ENCODE results near the gene DUOX2.

Gene DUOX2

DNA sequence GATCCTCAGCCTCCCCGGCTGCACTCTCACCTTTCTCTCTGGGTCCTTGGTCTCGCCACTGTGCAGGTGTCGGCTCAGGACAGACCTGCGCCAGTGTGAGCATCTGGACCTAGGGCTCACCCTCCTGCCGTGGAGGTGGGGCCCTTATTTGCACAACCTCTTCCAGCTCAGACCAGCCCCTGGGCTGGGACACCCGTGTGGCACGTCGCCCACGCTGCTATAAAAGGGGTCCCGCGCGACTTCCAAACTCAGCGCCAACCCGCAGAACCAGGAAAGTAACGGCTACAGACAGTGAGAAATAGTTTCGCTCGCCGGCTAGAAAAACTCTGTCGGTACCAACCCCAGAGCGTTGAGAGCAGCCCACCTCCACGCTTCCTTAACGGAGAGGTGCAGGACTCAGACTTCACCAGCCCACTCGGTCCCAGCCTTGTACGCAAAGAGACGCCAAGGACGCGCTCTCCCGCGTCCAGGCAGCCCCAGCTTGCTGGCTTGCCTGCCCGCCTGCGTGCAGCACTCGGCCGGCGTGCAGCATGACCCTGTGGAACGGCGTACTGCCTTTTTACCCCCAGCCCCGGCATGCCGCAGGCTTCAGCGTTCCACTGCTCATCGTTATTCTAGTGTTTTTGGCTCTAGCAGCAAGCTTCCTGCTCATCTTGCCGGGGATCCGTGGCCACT lies at the start of gene DUOX2, which contains the start of gene DUOXA2:
TSS of gene DUOX2 (minus strand) at position 97 of the 675 bp plus-strand sequence. CDS start 761 bp downstream, outside the sequence.
TSS of gene DUOXA2 (plus strand) at position 251 of the 675 bp plus-strand sequence. CDS start at position 531, 280 bp downstream.
- Mint-ChIP-seq H3K36me3 (no peaks in the 10 kb centered on the region), H3K4me3 (peak within 1 kb of the TSS; percentile 72), H3K4me1 (ENCODE audit: low read depth) (peaks cover 39% of the 10 kb centered on the region), H3K27ac (no peak within 1 kb of the TSS), H3K27me3 (peaks cover 51% of the 10 kb centered on the region), H3K9me3 (ENCODE audit: low read depth) (no peaks in the 10 kb centered on the region)

DNA sequence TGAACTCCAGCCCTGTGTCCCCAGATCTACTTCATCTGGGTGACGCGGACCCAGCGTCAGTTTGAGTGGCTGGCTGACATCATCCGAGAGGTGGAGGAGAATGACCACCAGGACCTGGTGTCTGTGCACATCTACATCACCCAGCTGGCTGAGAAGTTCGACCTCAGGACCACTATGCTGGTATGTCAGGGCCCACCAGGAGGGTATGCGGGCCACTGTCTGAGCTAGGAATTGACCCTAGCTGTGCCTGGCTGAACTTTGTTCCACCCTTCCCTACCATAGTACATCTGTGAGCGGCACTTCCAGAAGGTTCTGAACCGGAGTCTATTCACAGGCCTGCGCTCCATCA lies 49.5 kb upstream of the DUOX2 start:
- Mint-ChIP-seq H3K27me3 (no peaks in the 10 kb centered on the region), H3K4me1 (ENCODE audit: low read depth) (peaks cover 7% of the 10 kb centered on the region), H3K4me3 (no peak overlapping the region), H3K27ac (peak overlapping the region; percentile 34), H3K9me3 (ENCODE audit: low read depth) (no peaks in the 10 kb centered on the region), H3K36me3 (no peaks in the 10 kb centered on the region)

DNA sequence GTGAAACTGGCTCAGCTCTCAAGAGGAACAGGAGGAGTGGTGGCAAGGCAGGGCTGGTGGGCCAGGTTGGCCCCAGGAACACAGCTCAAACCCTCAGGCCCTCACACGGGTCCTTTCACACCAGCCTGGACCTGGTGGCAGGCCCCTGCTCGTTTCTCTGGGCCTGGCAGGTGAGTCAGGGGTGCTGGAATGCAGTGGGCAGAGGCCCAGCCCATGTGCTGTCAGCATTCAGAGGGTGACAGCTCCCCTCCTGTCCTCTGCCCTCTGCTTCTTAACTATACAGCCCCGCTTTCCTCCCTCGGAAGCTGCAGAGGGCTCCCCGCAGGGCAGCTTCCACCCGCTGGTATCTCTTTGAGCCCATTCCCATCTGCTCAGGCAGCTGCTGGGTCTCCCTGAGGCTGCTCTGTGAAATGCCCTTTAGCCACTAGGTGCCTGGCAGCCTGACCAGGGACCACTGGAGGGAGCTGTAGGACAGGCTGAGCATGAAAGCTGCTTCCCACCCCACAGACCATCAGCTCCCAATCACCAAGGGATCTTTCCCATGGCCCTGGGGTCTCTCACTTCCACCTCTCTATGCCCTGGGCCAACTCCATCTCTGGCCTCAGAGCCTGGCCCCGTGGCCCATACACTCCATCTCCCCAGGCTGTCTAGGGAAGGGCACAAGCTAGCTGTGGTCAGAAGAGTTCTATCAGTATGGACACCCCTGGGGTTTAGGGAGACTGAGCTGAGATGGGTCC lies 49.0 kb upstream of the DUOX2 start:
- H3K4me1 Mint-ChIP-seq (ENCODE audit: low read depth): peaks cover 9% of the 10 kb centered on the region

DNA sequence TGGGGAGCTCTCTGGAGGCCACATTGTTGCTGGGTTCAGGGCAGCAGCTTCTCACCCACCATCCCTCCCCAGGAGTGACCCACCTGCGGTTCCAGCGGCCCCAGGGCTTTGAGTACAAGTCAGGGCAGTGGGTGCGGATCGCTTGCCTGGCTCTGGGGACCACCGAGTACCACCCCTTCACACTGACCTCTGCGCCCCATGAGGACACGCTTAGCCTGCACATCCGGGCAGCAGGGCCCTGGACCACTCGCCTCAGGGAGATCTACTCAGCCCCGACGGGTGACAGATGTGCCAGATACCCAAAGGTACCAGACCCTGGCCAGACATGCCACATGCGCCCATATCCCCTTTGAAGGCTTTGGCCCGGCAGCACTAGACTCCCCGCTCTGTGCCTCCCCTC lies 47.7 kb upstream of the DUOX2 start:
- no peaks in the 10 kb centered on the region for H3K36me3 Mint-ChIP-seq
- no peaks in the 10 kb centered on the region for H3K9me3 Mint-ChIP-seq (ENCODE audit: low read depth)
- peaks cover 9% of the 10 kb centered on the region for H3K4me1 Mint-ChIP-seq (ENCODE audit: low read depth)
- no peak overlapping the region for H3K27ac Mint-ChIP-seq
- no peaks in the 10 kb centered on the region for H3K27me3 Mint-ChIP-seq
- no peak overlapping the region for H3K4me3 Mint-ChIP-seq

More for the DNA sequence above, 49.0 kb upstream of the DUOX2 start:
- Mint-ChIP-seq H3K27ac (no peak overlapping the region), H3K27me3 (no peaks in the 10 kb centered on the region), H3K36me3 (no peaks in the 10 kb centered on the region), H3K4me3 (no peak overlapping the region), H3K9me3 (ENCODE audit: low read depth) (no peaks in the 10 kb centered on the region)

DNA sequence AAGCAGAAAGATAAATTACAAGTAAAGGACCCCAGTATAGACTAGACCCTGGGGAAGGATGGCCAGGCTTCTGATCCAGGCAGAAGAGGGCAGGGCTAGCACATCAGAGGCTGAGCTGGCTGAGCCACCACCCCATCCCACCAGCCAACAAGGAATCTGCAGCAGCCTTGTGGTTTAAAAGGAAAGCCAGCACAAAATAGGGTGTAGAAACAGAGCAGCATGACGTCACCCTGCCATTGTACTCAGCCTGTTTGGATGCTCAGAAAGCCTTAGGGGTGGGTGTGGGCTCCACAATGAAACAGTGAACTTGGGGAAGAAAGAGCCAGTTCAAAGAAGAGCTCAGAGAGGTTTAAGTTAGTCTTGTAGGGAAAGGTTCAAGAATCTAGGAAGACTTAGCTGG lies 44.0 kb upstream of the DUOX2 start:
- H3K4me3 Mint-ChIP-seq: no peak overlapping the region

DNA sequence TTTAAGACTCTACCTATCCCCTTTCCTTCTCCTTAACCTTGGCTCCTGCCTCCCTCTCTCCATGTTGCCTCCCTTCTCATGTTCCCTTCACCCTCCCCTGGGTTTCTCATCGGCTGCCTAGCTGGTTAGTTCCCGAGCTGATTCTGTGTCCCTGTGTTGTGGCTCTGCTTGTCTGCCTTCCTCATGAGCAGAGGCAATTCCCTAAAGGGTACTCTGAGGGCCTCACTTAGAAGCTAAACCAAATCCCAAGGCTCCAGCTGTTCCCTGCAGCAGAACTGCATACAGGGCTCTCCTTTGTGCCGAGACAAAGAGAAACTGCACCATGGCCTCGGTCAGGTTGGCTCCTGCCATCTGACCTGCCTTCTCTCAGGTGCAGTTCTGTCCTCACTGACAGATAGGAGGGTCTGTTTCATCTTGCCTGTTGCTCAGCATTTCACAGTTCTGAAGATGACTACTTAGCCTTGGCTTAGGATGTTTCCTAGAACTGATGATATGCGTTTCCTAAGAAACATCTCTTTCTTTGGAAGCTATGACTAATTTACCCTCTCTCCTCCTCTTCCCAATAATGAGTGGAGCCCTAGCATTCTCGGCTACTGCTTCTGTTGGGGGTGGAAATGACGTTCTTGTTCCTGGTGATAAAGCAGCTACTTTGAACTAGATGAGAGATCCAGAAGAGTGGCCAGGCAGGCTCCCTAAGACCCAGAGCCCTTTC lies 42.9 kb upstream of the DUOX2 start:
- no peak overlapping the region for H3K27ac Mint-ChIP-seq
- H3K4me3 Mint-ChIP-seq: no peak overlapping the region
- no peaks in the 10 kb centered on the region for H3K36me3 Mint-ChIP-seq
- H3K9me3 Mint-ChIP-seq (ENCODE audit: low read depth): no peaks in the 10 kb centered on the region
- H3K4me1 Mint-ChIP-seq (ENCODE audit: low read depth): peaks cover 4% of the 10 kb centered on the region
- H3K27me3 Mint-ChIP-seq: no peaks in the 10 kb centered on the region

More for the DNA sequence above, 44.0 kb upstream of the DUOX2 start:
- Mint-ChIP-seq H3K36me3 (no peaks in the 10 kb centered on the region), H3K27me3 (no peaks in the 10 kb centered on the region), H3K4me1 (ENCODE audit: low read depth) (peaks cover 4% of the 10 kb centered on the region), H3K27ac (no peak overlapping the region), H3K9me3 (ENCODE audit: low read depth) (no peaks in the 10 kb centered on the region)

DNA sequence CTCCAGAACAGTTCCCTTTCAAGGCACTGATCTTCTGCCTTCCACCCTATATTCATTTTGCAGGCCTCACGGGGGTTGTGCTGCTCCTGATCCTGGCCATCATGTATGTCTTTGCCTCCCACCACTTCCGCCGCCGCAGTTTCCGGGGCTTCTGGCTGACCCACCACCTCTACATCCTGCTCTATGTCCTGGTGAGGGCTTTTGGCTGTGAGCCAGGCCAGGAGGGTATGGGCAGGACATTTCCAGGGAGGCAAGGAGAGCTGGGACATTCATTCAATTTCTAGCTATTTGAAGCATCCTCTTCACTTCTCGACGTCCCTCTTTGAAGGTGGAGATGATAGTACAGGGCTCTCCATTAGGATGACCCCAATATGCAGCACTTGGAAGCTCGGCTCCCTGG lies 41.8 kb upstream of the DUOX2 start:
- peaks cover 4% of the 10 kb centered on the region for H3K4me1 Mint-ChIP-seq (ENCODE audit: low read depth)
- H3K9me3 Mint-ChIP-seq (ENCODE audit: low read depth): no peaks in the 10 kb centered on the region
- no peaks in the 10 kb centered on the region for H3K27me3 Mint-ChIP-seq
- H3K27ac Mint-ChIP-seq: no peak overlapping the region
- H3K36me3 Mint-ChIP-seq: no peaks in the 10 kb centered on the region
- no peak overlapping the region for H3K4me3 Mint-ChIP-seq

DNA sequence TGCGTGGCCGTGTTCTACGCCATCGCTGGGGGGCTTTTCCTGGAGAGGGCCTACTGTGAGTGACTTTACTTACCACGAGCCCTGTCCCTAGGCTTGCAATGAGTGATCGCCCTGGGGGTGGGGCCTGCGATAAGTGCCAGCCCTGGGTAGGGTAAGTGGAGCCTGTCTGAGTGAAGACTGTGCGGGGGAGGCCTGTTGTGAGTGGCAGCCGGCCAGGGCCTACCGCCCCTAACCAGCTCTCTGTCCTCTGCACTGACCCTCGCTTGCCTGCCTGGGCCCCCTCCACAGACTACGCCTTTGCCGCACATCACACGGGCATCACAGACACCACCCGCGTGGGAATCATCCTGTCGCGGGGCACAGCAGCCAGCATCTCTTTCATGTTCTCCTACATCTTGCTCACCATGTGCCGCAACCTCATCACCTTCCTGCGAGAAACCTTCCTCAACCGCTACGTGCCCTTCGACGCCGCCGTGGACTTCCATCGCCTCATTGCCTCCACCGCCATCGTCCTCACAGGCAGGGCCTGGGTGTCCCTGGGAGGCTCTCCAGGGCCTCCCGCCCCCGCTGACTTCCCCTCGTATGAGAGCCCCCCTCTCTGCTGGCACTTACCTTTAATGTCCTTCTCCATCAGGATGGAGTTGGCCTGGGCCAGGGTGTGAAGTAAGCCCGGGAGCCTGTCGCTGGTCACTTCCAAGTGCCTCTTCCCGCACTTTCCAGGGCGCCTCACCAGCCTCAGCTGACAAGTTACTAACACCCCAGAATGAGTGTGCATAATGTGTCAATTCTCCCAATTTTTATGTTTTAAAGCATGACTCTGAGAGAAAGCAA lies 38.2 kb upstream of the DUOX2 start:
- H3K4me3 Mint-ChIP-seq: no peak overlapping the region
- no peaks in the 10 kb centered on the region for H3K4me1 Mint-ChIP-seq (ENCODE audit: low read depth)
- no peaks in the 10 kb centered on the region for H3K36me3 Mint-ChIP-seq
- H3K27ac Mint-ChIP-seq: no peak overlapping the region
- H3K27me3 Mint-ChIP-seq: no peaks in the 10 kb centered on the region
- H3K9me3 Mint-ChIP-seq (ENCODE audit: low read depth): no peaks in the 10 kb centered on the region

DNA sequence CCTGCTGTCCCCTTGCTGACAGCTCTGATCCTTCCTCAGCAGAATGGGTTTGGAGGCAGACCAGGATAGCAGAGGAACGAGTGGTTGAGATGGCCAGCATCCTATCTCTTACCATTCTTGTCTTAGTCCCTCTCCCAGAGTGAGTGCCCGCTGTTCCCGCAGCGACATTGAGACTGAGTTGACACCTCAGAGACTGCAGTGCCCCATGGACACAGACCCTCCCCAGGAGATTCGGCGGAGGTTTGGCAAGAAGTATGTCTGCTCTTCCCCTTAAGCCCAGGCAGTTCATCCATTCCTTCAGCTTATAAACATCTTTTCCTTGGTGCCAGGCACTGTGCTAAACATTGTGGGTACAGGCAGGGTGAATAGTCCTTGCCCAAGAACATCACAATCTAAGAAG lies 37.0 kb upstream of the DUOX2 start:
- no peaks in the 10 kb centered on the region for H3K4me1 Mint-ChIP-seq (ENCODE audit: low read depth)
- no peak overlapping the region for H3K4me3 Mint-ChIP-seq
- no peaks in the 10 kb centered on the region for H3K27me3 Mint-ChIP-seq
- H3K27ac Mint-ChIP-seq: no peak overlapping the region
- no peaks in the 10 kb centered on the region for H3K36me3 Mint-ChIP-seq
- no peaks in the 10 kb centered on the region for H3K9me3 Mint-ChIP-seq (ENCODE audit: low read depth)

DNA sequence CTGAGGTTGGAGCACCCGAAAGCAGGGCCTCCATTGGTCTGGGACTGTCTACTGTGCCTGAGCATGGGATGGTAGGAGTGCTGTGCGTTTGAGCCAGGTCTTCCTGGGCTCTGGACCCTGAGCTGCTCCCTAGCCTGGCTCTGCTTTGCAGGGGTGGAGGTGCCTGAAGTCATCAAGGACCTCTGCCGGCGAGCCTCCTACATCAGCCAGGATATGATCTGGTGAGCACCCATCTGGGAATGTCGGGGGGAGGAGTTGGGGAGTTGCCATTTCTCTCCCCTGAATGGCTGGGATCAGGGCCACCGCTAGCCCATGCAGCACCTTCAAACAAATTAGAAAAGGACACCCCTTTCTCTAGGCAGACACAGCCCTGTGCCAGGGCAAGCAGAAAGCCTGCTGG lies 36.5 kb upstream of the DUOX2 start:
- no peaks in the 10 kb centered on the region for H3K4me1 Mint-ChIP-seq (ENCODE audit: low read depth)
- no peak overlapping the region for H3K27ac Mint-ChIP-seq
- no peak overlapping the region for H3K4me3 Mint-ChIP-seq
- no peaks in the 10 kb centered on the region for H3K36me3 Mint-ChIP-seq
- H3K9me3 Mint-ChIP-seq (ENCODE audit: low read depth): no peaks in the 10 kb centered on the region
- H3K27me3 Mint-ChIP-seq: no peaks in the 10 kb centered on the region

DNA sequence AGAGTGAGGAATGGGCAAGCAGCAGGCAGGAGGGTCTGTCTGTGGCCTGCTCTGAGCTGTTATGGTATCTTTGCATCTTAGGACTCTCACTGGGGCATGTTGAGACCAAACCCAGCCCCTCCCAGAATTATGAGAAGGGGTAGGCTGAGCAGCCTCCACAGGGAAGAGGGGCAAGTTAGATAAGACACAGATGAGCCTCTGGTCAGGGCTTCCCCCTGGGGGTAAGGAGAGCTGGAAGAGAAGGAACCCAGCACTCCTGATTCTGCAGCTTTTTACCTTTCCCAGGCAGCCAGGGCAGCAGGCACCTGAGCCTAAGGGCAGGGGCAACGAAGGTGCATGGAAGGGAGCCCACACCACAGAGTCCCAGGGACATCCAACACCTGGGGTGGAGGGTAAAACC lies 35.1 kb upstream of the DUOX2 start:
- Mint-ChIP-seq H3K4me1 (ENCODE audit: low read depth) (no peaks in the 10 kb centered on the region), H3K36me3 (no peaks in the 10 kb centered on the region), H3K27me3 (no peaks in the 10 kb centered on the region), H3K9me3 (ENCODE audit: low read depth) (no peaks in the 10 kb centered on the region), H3K4me3 (no peak overlapping the region), H3K27ac (no peak overlapping the region)

DNA sequence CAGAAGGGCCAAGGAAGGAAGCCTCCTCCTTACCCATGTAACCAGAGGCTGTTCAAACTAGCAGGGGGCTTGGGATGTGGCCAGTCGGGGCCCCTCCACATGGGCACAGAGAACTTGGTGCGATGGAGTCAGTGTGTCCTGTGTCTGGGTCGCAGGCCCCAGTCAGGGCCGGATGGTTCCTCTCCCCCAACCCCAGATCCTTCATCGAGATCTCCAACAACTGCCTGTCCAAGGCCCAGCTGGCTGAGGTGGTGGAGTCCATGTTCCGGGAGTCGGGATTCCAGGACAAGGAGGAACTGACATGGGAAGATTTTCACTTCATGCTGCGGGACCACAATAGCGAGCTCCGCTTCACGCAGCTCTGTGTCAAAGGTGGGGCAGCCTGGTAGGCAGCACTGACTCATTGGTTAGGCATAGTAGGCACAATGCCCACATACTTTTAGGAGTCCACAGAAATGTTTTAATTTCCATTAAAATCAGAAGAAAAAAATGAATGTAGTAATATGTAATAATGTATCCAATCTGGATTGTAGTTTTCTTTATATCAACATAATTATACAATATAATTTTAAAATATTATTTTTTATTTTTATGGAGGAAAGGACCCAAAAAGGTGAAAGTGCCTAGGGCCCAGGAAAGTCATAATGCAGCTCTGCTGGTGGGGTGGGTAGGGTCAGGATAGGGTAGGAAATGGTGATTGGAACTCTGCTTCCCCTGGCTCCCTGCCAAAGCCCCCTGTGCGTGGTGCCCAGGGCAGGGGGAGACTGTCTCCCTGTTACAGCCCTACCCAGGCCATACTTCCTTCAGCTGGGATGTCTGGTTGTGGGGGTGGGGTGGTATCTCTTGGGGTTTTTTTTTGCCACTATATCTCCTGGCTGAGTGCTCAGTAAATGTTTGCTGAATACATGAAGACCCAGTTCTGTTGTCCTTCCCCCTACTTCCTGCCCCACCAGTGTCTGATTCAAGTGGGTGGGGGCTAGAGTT lies 34.4 kb upstream of the DUOX2 start:
- no peaks in the 10 kb centered on the region for H3K27me3 Mint-ChIP-seq
- no peaks in the 10 kb centered on the region for H3K36me3 Mint-ChIP-seq
- H3K27ac Mint-ChIP-seq: no peak overlapping the region
- H3K4me3 Mint-ChIP-seq: no peak overlapping the region
- H3K4me1 Mint-ChIP-seq (ENCODE audit: low read depth): no peaks in the 10 kb centered on the region
- no peaks in the 10 kb centered on the region for H3K9me3 Mint-ChIP-seq (ENCODE audit: low read depth)

DNA sequence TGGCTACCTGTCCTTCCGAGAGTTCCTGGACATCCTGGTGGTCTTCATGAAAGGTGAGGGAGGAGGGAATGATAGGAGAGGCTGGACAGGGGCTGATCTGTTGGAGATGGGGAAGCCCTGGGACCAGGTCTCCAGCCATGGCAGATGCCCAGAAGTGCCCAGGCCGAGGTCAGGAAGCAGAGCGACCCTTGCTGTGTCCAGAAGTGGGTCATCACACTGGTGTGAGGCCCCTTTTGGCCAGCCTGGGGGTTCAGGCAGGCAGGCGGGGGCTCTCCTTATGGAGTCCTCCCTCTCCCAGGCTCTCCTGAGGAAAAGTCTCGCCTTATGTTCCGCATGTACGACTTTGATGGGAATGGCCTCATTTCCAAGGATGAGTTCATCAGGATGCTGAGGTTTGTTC lies 33.6 kb upstream of the DUOX2 start:
- no peaks in the 10 kb centered on the region for H3K9me3 Mint-ChIP-seq (ENCODE audit: low read depth)
- no peak overlapping the region for H3K4me3 Mint-ChIP-seq
- H3K27ac Mint-ChIP-seq: no peak overlapping the region
- no peaks in the 10 kb centered on the region for H3K27me3 Mint-ChIP-seq
- H3K4me1 Mint-ChIP-seq (ENCODE audit: low read depth): no peaks in the 10 kb centered on the region
- H3K36me3 Mint-ChIP-seq: no peaks in the 10 kb centered on the region

DNA sequence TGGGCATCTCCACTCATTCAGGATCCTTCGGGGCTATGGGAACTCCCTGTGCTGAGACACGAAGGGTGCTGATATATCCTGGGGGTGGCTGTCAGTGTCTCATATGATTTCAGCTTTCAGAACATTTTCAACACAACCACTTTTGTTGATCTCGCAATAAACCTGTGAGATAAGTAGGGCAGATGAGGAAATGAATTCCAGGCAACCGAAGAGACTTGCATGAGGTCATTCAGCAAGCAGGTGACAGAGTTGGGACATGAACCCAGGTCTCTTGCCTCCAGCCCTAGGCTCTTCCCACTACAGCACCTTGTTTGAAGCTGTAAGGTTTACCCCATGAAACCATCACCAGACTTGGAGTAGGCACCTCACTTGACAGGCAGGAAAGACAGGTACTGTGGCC lies 32.4 kb upstream of the DUOX2 start:
- no peaks in the 10 kb centered on the region for H3K4me1 Mint-ChIP-seq (ENCODE audit: low read depth)
- H3K27me3 Mint-ChIP-seq: no peaks in the 10 kb centered on the region
- no peaks in the 10 kb centered on the region for H3K36me3 Mint-ChIP-seq
- H3K9me3 Mint-ChIP-seq (ENCODE audit: low read depth): no peaks in the 10 kb centered on the region
- H3K27ac Mint-ChIP-seq: no peak overlapping the region
- no peak overlapping the region for H3K4me3 Mint-ChIP-seq

All from activated naive CD8-positive, alpha-beta T cell (primary cell).